OCI-M1 (cell line): ENCODE data around the gene MPLKIP.
"Not testable (repeated sequence)": the region's sequence is repeated elsewhere in the genome, so short reads cannot be mapped to it uniquely, and the experiment has no call there.

Source experiments
- DNase-seq: peaks from one replicate; lab custom pipeline; 2025; lab: John Stamatoyannopoulos, UW

MPLKIP gene

GRCh38 chr7:40133561-40134427 is 628 bp downstream of the MPLKIP start:
- DNase-seq, result peak; percentile 47

GRCh38 chr7:40122940-40123254 is 11.5 kb downstream of the MPLKIP start:
- DNase-seq, result no peak

GRCh38 chr7:40122100-40122939 is 12.1 kb downstream of the MPLKIP start:
- not testable (repeated sequence) for DNase-seq

- DNase-seq, result no peak
Observed at GRCh38 chr7:40120020-40120419, 14.4 kb downstream of the MPLKIP start.

GRCh38 chr7:40118201-40118600 is 16.2 kb downstream of the MPLKIP start:
- DNase-seq, result not testable (repeated sequence)

GRCh38 chr7:40117199-40117598 is 17.2 kb downstream of the MPLKIP start:
- not testable (repeated sequence) for DNase-seq

GRCh38 chr7:40115936-40116335 is 18.5 kb downstream of the MPLKIP start:
- no peak for DNase-seq

GRCh38 chr7:40105879-40106473 is 28.4 kb downstream of the MPLKIP start:
- DNase-seq, result no peak

GRCh38 chr7:40102897-40103296 is 31.5 kb downstream of the MPLKIP start:
- no peak for DNase-seq

- DNase-seq, result no peak
Observed at GRCh38 chr7:40101201-40101600, 33.2 kb downstream of the MPLKIP start.

GRCh38 chr7:40099837-40100236 is 34.6 kb downstream of the MPLKIP start:
- no peak for DNase-seq

GRCh38 chr7:40098810-40099209 is 35.6 kb downstream of the MPLKIP start:
- DNase-seq, result no peak

- DNase-seq, result no peak
Observed at GRCh38 chr7:40097728-40098127, 36.7 kb downstream of the MPLKIP start.

GRCh38 chr7:40095695-40096327 is 38.6 kb downstream of the MPLKIP start:
- DNase-seq, result no peak

GRCh38 chr7:40095230-40095629 is 39.2 kb downstream of the MPLKIP start:
- no peak for DNase-seq

GRCh38 chr7:40093631-40094350 is 40.6 kb downstream of the MPLKIP start:
- DNase-seq, result no peak

- DNase-seq, result no peak
Observed at GRCh38 chr7:40092182-40092581, 42.2 kb downstream of the MPLKIP start.

- DNase-seq, result peak; percentile 47
Observed at GRCh38 chr7:40077849-40078248, 56.6 kb downstream of the MPLKIP start.
